Progenitor cell of endocrine pancreas (in vitro differentiated cells): Measurements from ENCODE around the gene TBXAS1. TPM values are rescaled to one million over a fixed set of nuclear protein-coding genes. Genes with fewer than 3 reads are reported as not detected.

Experiments
- DNase-seq: peaks from one replicate; pipeline ENCODE4 v3.0.0; 2021; ENCODE audit warnings: low spot score; ENCODE audit not compliant: unreplicated experiment
- H3K27ac Mint-ChIP-seq: 2 replicates; pipeline ENCODE4 v1.8.0; 2021; ENCODE audit warnings: mild to moderate bottlenecking, moderate library complexity, mixed read lengths
- H3K27me3 Mint-ChIP-seq: 2 replicates; pipeline ENCODE4 v1.8.0; 2021; ENCODE audit warnings: mixed read lengths
- H3K36me3 Mint-ChIP-seq: 2 replicates; pipeline ENCODE4 v1.8.0; 2022; ENCODE audit warnings: mixed read lengths; ENCODE audit not compliant: insufficient read depth
- H3K4me1 Mint-ChIP-seq: 2 replicates; pipeline ENCODE4 v1.8.0; 2021; ENCODE audit warnings: low read depth, mixed read lengths
- H3K4me3 Mint-ChIP-seq: 2 replicates; pipeline ENCODE4 v1.8.0; 2021; ENCODE audit warnings: low read depth, mild to moderate bottlenecking, moderate library complexity, mixed read lengths
- H3K9me3 Mint-ChIP-seq: 2 replicates; pipeline ENCODE4 v1.8.0; 2021; ENCODE audit warnings: low read depth, mixed read lengths
- CTCF ChIP-seq: fragments of 200-600 bp; sonication (generic); IDR thresholded peaks from one replicate; pipeline ENCODE4 v1.5.0; 2021; ENCODE audit warnings: antibody characterized with exemption, mild to moderate bottlenecking; ENCODE audit not compliant: unreplicated experiment
- total RNA-seq: library from RNA; stranded (reverse); gene quantifications from 2 replicates; pipeline ENCODE4 v1.2.1, GENCODE V29; 2021

TBXAS1 gene
- total RNA-seq, 1 donor from 2014 or later, result 10.4 TPM

GRCh38 chr7:139848274-139848673, 19.2 kb downstream of the TBXAS1 start:
- H3K9me3 Mint-ChIP-seq, result no peaks in the 10 kb centered on the region
- no peaks in the 10 kb centered on the region for H3K36me3 Mint-ChIP-seq
- H3K27me3 Mint-ChIP-seq, result peaks cover 7% of the 10 kb centered on the region
- H3K27ac Mint-ChIP-seq, result no peak overlapping the region
- no peak overlapping the region for H3K4me3 Mint-ChIP-seq
- peaks cover 14% of the 10 kb centered on the region for H3K4me1 Mint-ChIP-seq
- no peak for DNase-seq
- TF ChIP-seq CTCF, result no peak

DNA sequence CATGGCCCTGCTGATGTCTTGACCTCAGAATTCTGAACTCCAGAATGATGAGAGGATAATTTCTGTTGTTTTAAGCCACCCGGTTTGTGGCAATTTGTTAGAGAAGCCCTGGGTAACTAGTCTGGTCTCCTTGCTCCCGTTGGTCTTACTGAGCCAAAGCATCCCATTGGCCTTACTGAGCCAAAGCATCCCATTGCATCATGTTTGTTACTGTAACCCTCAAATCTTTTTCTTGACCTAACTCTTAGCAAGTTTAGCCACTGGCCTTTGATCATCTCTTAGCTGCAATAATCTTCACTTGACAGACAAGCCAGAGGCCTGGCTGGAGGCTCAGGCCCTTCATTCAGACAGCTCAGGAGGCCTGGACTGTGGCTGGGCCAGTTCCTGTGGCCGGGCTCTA, 21.8 kb downstream of the TBXAS1 start:
- Mint-ChIP-seq H3K36me3 (no peaks in the 10 kb centered on the region), H3K9me3 (no peaks in the 10 kb centered on the region), H3K4me1 (peaks cover 15% of the 10 kb centered on the region), H3K27me3 (peaks cover 7% of the 10 kb centered on the region), H3K27ac (no peak overlapping the region), H3K4me3 (no peak overlapping the region)
- no peak for DNase-seq
- TF ChIP-seq CTCF, result no peak

DNA sequence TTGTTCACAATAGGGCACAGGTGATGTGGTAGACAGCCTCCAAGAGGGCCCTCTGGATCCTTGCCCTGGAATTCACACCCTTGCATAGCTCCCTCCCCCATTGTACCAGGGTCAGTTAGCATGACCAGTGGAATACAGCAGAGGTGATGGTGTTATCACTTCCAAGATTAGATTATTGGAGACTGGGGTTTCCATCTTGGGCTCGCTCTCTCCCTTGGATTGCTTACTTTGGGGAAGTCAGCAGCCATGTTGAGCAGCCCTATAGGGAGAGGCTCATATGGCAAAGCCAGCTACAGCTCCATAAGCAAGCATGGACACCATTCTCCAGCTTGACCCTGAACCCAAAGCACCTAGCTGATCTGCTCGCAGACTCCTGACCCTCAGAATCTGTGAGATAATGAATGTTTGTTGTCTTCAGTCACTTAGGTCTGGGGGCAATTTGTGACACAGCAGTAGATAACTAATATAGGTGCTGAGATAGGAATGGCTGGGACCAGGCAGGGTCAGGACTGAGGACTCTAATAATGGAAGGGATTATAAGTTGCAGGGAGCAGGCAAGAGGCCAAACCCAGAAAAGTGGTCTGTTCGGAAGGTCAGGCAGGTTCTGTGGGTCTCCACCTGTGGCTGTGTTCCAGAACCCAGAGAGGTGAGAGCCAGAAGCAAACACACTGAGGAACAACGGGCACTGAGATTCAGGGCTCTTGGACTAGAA, 22.9 kb downstream of the TBXAS1 start:
- Mint-ChIP-seq H3K27me3 (peaks cover 7% of the 10 kb centered on the region), H3K4me1 (peaks cover 9% of the 10 kb centered on the region), H3K4me3 (no peak overlapping the region), H3K36me3 (no peaks in the 10 kb centered on the region), H3K9me3 (no peaks in the 10 kb centered on the region), H3K27ac (no peak overlapping the region)
- TF ChIP-seq CTCF, result no peak
- no peak for DNase-seq

- H3K4me1 Mint-ChIP-seq, result peaks cover 9% of the 10 kb centered on the region
- peaks cover 7% of the 10 kb centered on the region for H3K27me3 Mint-ChIP-seq
- H3K4me3 Mint-ChIP-seq, result no peak overlapping the region
- no peaks in the 10 kb centered on the region for H3K36me3 Mint-ChIP-seq
- peaks cover 2% of the 10 kb centered on the region for H3K9me3 Mint-ChIP-seq
- no peak overlapping the region for H3K27ac Mint-ChIP-seq
- no peak for TF ChIP-seq CTCF
- DNase-seq, result no peak
Observed at GRCh38 chr7:139852482-139852845, 23.4 kb downstream of the TBXAS1 start.

- H3K4me3 Mint-ChIP-seq, result no peak overlapping the region
- no peak for TF ChIP-seq CTCF
- no peaks in the 10 kb centered on the region for H3K36me3 Mint-ChIP-seq
- peaks cover 3% of the 10 kb centered on the region for H3K9me3 Mint-ChIP-seq
- H3K4me1 Mint-ChIP-seq, result peaks cover 8% of the 10 kb centered on the region
- no peak overlapping the region for H3K27ac Mint-ChIP-seq
- DNase-seq, result no peak
- peaks cover 7% of the 10 kb centered on the region for H3K27me3 Mint-ChIP-seq
Observed at GRCh38 chr7:139853506-139854123, 24.6 kb downstream of the TBXAS1 start.
